ENCODE data around the gene IL22. TPM values are rescaled to one million over a fixed set of nuclear protein-coding genes. Genes with fewer than 3 reads are reported as not detected.
"Not testable (repeated sequence)": the region's sequence is repeated elsewhere in the genome, so short reads cannot be mapped to it uniquely, and the experiment has no call there.

Gene IL22
- total RNA-seq, 1 experiment from 2014 or later = not detected

GRCh38 chr12:68227356-68227755 is 26.0 kb downstream of the IL22 start:
- H3K36me3 ChIP-seq (replicated peaks; ENCODE audit: control insufficient read depth, insufficient read depth, low read length) = no peaks in the 10 kb centered on the region

GRCh38 chr12:68225576-68226476 is 27.6 kb downstream of the IL22 start, which contains the start of gene IL26:
TSS of gene IL26 (minus strand) at chr12:68225810. CDS start at chr12:68225756, 54 bp downstream.
- Histone ChIP-seq H3K4me3 (ENCODE audit: insufficient read depth, low read depth, low read length) (no peak within 1 kb of the TSS), H3K36me3 (replicated peaks; ENCODE audit: control insufficient read depth, insufficient read depth, low read length) (no peaks in the 10 kb centered on the region), H3K27me3 (ENCODE audit: control insufficient read depth, insufficient read depth, low read length) (no peaks in the 10 kb centered on the region)
- no peak for DNase-seq

More at GRCh38 chr12:68227356-68227755, 26.0 kb downstream of the IL22 start:
- H3K27me3 ChIP-seq (ENCODE audit: control insufficient read depth, insufficient read depth, low read length) = no peaks in the 10 kb centered on the region
- no peak overlapping the region for H3K4me3 ChIP-seq (ENCODE audit: insufficient read depth, low read depth, low read length)
- no peak for DNase-seq

GRCh38 chr12:68224613-68225285 is 28.7 kb downstream of the IL22 start:
- Histone ChIP-seq H3K27me3 (ENCODE audit: control insufficient read depth, insufficient read depth, low read length) (no peaks in the 10 kb centered on the region), H3K36me3 (replicated peaks; ENCODE audit: control insufficient read depth, insufficient read depth, low read length) (no peaks in the 10 kb centered on the region), H3K4me3 (ENCODE audit: insufficient read depth, low read depth, low read length) (no peak overlapping the region)
- DNase-seq = no peak

GRCh38 chr12:68223067-68223747 is 30.2 kb downstream of the IL22 start:
- peak; percentile 53 for DNase-seq
- H3K27me3 ChIP-seq (ENCODE audit: control insufficient read depth, insufficient read depth, low read length) = no peaks in the 10 kb centered on the region
- H3K36me3 ChIP-seq (replicated peaks; ENCODE audit: control insufficient read depth, insufficient read depth, low read length) = no peaks in the 10 kb centered on the region
- no peak overlapping the region for H3K4me3 ChIP-seq (ENCODE audit: insufficient read depth, low read depth, low read length)

GRCh38 chr12:68222326-68222725 is 31.1 kb downstream of the IL22 start:
- H3K4me3 ChIP-seq (ENCODE audit: insufficient read depth, low read depth, low read length) = no peak overlapping the region
- no peak for DNase-seq
- H3K36me3 ChIP-seq (replicated peaks; ENCODE audit: control insufficient read depth, insufficient read depth, low read length) = no peaks in the 10 kb centered on the region
- no peaks in the 10 kb centered on the region for H3K27me3 ChIP-seq (ENCODE audit: control insufficient read depth, insufficient read depth, low read length)

GRCh38 chr12:68221497-68221896 is 31.9 kb downstream of the IL22 start:
- no peaks in the 10 kb centered on the region for H3K36me3 ChIP-seq (replicated peaks; ENCODE audit: control insufficient read depth, insufficient read depth, low read length)
- no peak overlapping the region for H3K4me3 ChIP-seq (ENCODE audit: insufficient read depth, low read depth, low read length)
- no peak for DNase-seq
- H3K27me3 ChIP-seq (ENCODE audit: control insufficient read depth, insufficient read depth, low read length) = no peaks in the 10 kb centered on the region

GRCh38 chr12:68210875-68211274 is 42.5 kb downstream of the IL22 start:
- DNase-seq = no peak
- Histone ChIP-seq H3K36me3 (replicated peaks; ENCODE audit: control insufficient read depth, insufficient read depth, low read length) (no peaks in the 10 kb centered on the region), H3K4me3 (ENCODE audit: insufficient read depth, low read depth, low read length) (no peak overlapping the region), H3K27me3 (ENCODE audit: control insufficient read depth, insufficient read depth, low read length) (no peaks in the 10 kb centered on the region)

GRCh38 chr12:68209048-68209728 is 44.2 kb downstream of the IL22 start:
- H3K36me3 ChIP-seq (replicated peaks; ENCODE audit: control insufficient read depth, insufficient read depth, low read length); H3K4me3 ChIP-seq (ENCODE audit: insufficient read depth, low read depth, low read length); DNase-seq; H3K27me3 ChIP-seq (ENCODE audit: control insufficient read depth, insufficient read depth, low read length): not testable (repeated sequence)

- Histone ChIP-seq H3K36me3 (replicated peaks; ENCODE audit: control insufficient read depth, insufficient read depth, low read length) (no peaks in the 10 kb centered on the region), H3K4me3 (ENCODE audit: insufficient read depth, low read depth, low read length) (no peak overlapping the region), H3K27me3 (ENCODE audit: control insufficient read depth, insufficient read depth, low read length) (no peaks in the 10 kb centered on the region)
- DNase-seq = no peak
Observed at GRCh38 chr12:68207276-68207675, 46.1 kb downstream of the IL22 start.

GRCh38 chr12:68206446-68206845 is 47.0 kb downstream of the IL22 start:
- DNase-seq = no peak
- Histone ChIP-seq H3K36me3 (replicated peaks; ENCODE audit: control insufficient read depth, insufficient read depth, low read length) (no peaks in the 10 kb centered on the region), H3K27me3 (ENCODE audit: control insufficient read depth, insufficient read depth, low read length) (no peaks in the 10 kb centered on the region), H3K4me3 (ENCODE audit: insufficient read depth, low read depth, low read length) (no peak overlapping the region)

GRCh38 chr12:68203460-68203875 is 49.9 kb downstream of the IL22 start:
- no peak for DNase-seq
- Histone ChIP-seq H3K27me3 (ENCODE audit: control insufficient read depth, insufficient read depth, low read length) (no peaks in the 10 kb centered on the region), H3K4me3 (ENCODE audit: insufficient read depth, low read depth, low read length) (no peak overlapping the region), H3K36me3 (replicated peaks; ENCODE audit: control insufficient read depth, insufficient read depth, low read length) (no peaks in the 10 kb centered on the region)

GRCh38 chr12:68200854-68201253 is 52.5 kb downstream of the IL22 start:
- no peaks in the 10 kb centered on the region for H3K36me3 ChIP-seq (replicated peaks; ENCODE audit: control insufficient read depth, insufficient read depth, low read length)
- DNase-seq = no peak
- H3K27me3 ChIP-seq (ENCODE audit: control insufficient read depth, insufficient read depth, low read length) = no peaks in the 10 kb centered on the region
- no peak overlapping the region for H3K4me3 ChIP-seq (ENCODE audit: insufficient read depth, low read depth, low read length)

GRCh38 chr12:68199127-68199526 is 54.3 kb downstream of the IL22 start:
- Histone ChIP-seq H3K36me3 (replicated peaks; ENCODE audit: control insufficient read depth, insufficient read depth, low read length) (no peaks in the 10 kb centered on the region), H3K4me3 (ENCODE audit: insufficient read depth, low read depth, low read length) (no peak overlapping the region), H3K27me3 (ENCODE audit: control insufficient read depth, insufficient read depth, low read length) (no peaks in the 10 kb centered on the region)
- no peak for DNase-seq

GRCh38 chr12:68198507-68199086 is 54.8 kb downstream of the IL22 start:
- no peaks in the 10 kb centered on the region for H3K36me3 ChIP-seq (replicated peaks; ENCODE audit: control insufficient read depth, insufficient read depth, low read length)
- no peak for DNase-seq
- no peaks in the 10 kb centered on the region for H3K27me3 ChIP-seq (ENCODE audit: control insufficient read depth, insufficient read depth, low read length)
- H3K4me3 ChIP-seq (ENCODE audit: insufficient read depth, low read depth, low read length) = no peak overlapping the region

Data from H7 (cell line).